Adrenal gland (tissue), 5 donors: Measurements from ENCODE around the gene ZNF598.

Experiments used
- CTCF ChIP-seq, 6 experiments: fragments of 450-650 bp in 4 of 6; fragments of 200-600 bp in 2 of 6; sonication (generic) in 1 of 6; IDR thresholded peaks; 1 replicate in 5 of 6; 2 replicates in 1 of 6; pipeline versions ENCODE4 v1.5.1 to v1.8.0; 2016 to 2021; ENCODE audit warnings: antibody characterized with exemption in 6 of 6, mild to moderate bottlenecking in 2 of 6, moderate library complexity in 1 of 6
- POLR2A ChIP-seq, 2 donors: fragments of 450-650 bp; IDR thresholded peaks; one replicate each; pipeline ENCODE4 v1.6.1; 2017; ENCODE audit warnings: antibody characterized with exemption in 2 of 2, mild to moderate bottlenecking in 2 of 2, moderate library complexity in 1 of 2
- donor health status: DM: no; HTN: no; CAD: no.

GRCh38 chr16:1976216-1976520 lies 33.5 kb downstream of the ZNF598 start:
- TF ChIP-seq CTCF (IDR thresholded peaks at IDR 0.05) (no peak), POLR2A (IDR thresholded peaks at IDR 0.05) (no peak)
